Prostate gland (tissue), 2 donors: Measurements from ENCODE around the gene PRMT7. TPM values are rescaled to one million over a fixed set of nuclear protein-coding genes. Genes with fewer than 3 reads are reported as not detected.

Experiments
- DNase-seq: peaks from one replicate; pipeline ENCODE4 v3.0.0-alpha.2; 2019; ENCODE audit warnings: low spot score
- H3K27ac ChIP-seq, 2 donors: fragments of 200-600 bp; sonication (generic); 2 replicates each; pipeline ENCODE4 v1.5.1; 2017 to 2019
- H3K27me3 ChIP-seq: fragments of 200-600 bp; sonication (generic); replicated peaks from 2 replicates; pipeline ENCODE4 v1.5.1; 2019; ENCODE audit not compliant: insufficient read depth
- H3K36me3 ChIP-seq, 2 donors: fragments of 200-600 bp; sonication (generic); 1 replicate in 1 of 2; 2 replicates in 1 of 2; pipeline versions ENCODE4 v1.5.1 to v1.8.1; 2017 to 2019
- H3K4me1 ChIP-seq: fragments of 200-600 bp; sonication (generic); replicated peaks from 2 replicates; pipeline ENCODE4 v1.5.1; 2019
- H3K4me3 ChIP-seq, 2 donors: fragments of 200-600 bp; sonication (generic); 2 replicates each; pipeline ENCODE4 v1.5.1; 2017 to 2019
- H3K9me3 ChIP-seq: fragments of 200-600 bp; sonication (generic); 2 replicates; pipeline ENCODE4 v1.5.1; 2017
- CTCF ChIP-seq, 4 experiments: fragments of 200-600 bp in 2 of 4; fragments of 450-650 bp in 2 of 4; sonication (generic) in 2 of 4; IDR thresholded peaks; 1 replicate in 3 of 4; 2 replicates in 1 of 4; pipeline ENCODE4 v1.5.1; 2016 to 2019; ENCODE audit warnings: antibody characterized with exemption in 4 of 4, mild to moderate bottlenecking in 2 of 4, moderate library complexity in 2 of 4
- POLR2A ChIP-seq: fragments of 450-650 bp; IDR thresholded peaks from one replicate; pipeline ENCODE4 v1.6.1; 2016; ENCODE audit warnings: antibody characterized with exemption, mild to moderate bottlenecking
- POLR2AphosphoS5 ChIP-seq: sonication (generic); formaldehyde crosslinking; IDR thresholded peaks from one replicate; pipeline ENCODE4 v1.6.1; 2017; ENCODE audit warnings: antibody characterized with exemption
- WGBS: methylation state at CpG from one replicate; pipeline ENCODE4 v1.1.5; 2018; 5-methylcytosine and 5-hydroxymethylcytosine counted together
- intact Hi-C: fragments of 100-400 bp; cut with DNase I; formaldehyde crosslinking; loops from one replicate; pipeline ENCODE4 v1.14.2; 2022
- total RNA-seq, 2 donors: library from RNA; depleted of rRNA; stranded (reverse); fragments of >200 nt; gene quantifications; one replicate each; pipeline ENCODE4 v1.1.0, GENCODE V29; 2016

Gene PRMT7
- total RNA-seq, 2 donors from 2014 or later = 45.2 to 77.9 TPM

DNA sequence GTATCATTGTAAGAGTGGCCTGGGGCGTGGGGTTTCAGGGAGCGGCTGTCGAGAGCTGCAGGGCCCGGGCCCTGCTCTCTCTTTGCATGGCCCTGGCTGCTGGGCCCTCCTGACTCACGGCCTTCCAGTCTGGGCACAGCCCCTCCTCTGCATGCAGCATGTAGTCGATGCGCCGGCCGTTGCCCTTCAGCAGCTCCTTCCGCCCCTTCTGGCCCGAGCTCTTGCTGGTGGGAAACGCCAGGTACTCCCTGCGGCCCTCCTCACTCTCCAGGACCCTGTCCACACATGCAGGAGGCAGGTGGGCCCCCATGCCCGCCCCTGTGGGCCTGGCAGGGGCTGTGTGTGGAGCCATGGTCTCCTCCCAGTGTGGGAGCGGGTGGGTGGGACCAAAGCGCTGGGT lies 50.7 kb downstream of the PRMT7 start:
- Histone ChIP-seq H3K4me1 (peaks cover 3% of the 10 kb centered on the region), H3K27ac (no peak overlapping the region), H3K36me3 (peaks cover 0 to 9% of the 10 kb centered on the region in 2 donors), H3K27me3 (no peaks in the 10 kb centered on the region), H3K9me3 (no peaks in the 10 kb centered on the region), H3K4me3 (no peak overlapping the region)
- DNase-seq = no peak
- WGBS = 38% methylated on average over 16 of the region's 16 CpGs
- TF ChIP-seq POLR2A (no peak), POLR2AphosphoS5 (no peak), CTCF (IDR thresholded peaks at IDR 0.05) (no peak)
- intact Hi-C loops = no loop called here

DNA sequence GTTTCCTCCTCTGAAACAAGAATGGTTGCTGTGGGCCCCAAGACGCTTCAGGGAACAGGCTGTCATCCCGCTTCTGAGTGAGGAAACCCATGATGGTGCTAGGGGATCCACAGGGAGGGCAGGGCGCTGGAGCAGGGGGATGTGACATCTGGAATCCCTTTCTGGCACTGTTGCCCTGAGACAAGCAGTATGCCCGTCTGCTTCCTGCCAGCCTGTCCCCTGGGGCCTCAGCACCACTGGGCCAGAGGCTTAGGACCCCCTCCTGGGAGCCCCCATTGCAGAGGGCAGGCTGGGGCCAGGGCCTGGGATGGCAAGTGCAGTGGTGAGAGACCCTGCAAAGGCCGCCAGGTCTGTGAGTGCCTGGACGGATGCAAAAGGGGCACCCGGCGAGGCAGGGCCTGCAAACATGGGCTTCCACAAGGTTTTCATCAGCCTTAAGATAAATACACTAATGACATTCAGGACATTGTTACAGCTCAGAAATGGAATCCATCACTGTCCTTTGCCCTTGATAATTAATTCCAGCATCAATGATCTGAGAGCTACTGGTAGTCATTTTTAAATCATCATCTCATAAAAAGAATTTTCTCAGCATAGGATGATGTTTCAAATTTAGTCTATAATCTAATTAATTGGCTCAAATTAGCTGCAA lies 51.6 kb downstream of the PRMT7 start:
- Histone ChIP-seq H3K9me3 (no peaks in the 10 kb centered on the region), H3K4me1 (peaks cover 3% of the 10 kb centered on the region), H3K27ac (no peak overlapping the region), H3K4me3 (no peak overlapping the region), H3K36me3 (peaks cover 0 to under 1% of the 10 kb centered on the region in 2 donors), H3K27me3 (no peaks in the 10 kb centered on the region)
- intact Hi-C loops = no loop called here
- WGBS = 75% methylated on average over 8 of the region's 8 CpGs
- TF ChIP-seq POLR2AphosphoS5 (no peak), CTCF (IDR thresholded peaks at IDR 0.05) (no peak), POLR2A (no peak)
- DNase-seq = no peak

- no peaks in the 10 kb centered on the region for H3K36me3 ChIP-seq
- TF ChIP-seq POLR2AphosphoS5 (no peak), POLR2A (no peak), CTCF (IDR thresholded peaks at IDR 0.05) (no peak)
- H3K27me3 ChIP-seq = no peaks in the 10 kb centered on the region
- no peaks in the 10 kb centered on the region for H3K9me3 ChIP-seq
- WGBS = 74% methylated on average over 16 of the region's 18 CpGs
- H3K4me1 ChIP-seq = peaks cover 3% of the 10 kb centered on the region
- no peak overlapping the region for H3K4me3 ChIP-seq
- no peak overlapping the region for H3K27ac ChIP-seq
- DNase-seq = no peak
- intact Hi-C loops = no loop called here
These were observed 52.3 kb downstream of the PRMT7 start for GRCh38 chr16:68362947-68363657.

DNA sequence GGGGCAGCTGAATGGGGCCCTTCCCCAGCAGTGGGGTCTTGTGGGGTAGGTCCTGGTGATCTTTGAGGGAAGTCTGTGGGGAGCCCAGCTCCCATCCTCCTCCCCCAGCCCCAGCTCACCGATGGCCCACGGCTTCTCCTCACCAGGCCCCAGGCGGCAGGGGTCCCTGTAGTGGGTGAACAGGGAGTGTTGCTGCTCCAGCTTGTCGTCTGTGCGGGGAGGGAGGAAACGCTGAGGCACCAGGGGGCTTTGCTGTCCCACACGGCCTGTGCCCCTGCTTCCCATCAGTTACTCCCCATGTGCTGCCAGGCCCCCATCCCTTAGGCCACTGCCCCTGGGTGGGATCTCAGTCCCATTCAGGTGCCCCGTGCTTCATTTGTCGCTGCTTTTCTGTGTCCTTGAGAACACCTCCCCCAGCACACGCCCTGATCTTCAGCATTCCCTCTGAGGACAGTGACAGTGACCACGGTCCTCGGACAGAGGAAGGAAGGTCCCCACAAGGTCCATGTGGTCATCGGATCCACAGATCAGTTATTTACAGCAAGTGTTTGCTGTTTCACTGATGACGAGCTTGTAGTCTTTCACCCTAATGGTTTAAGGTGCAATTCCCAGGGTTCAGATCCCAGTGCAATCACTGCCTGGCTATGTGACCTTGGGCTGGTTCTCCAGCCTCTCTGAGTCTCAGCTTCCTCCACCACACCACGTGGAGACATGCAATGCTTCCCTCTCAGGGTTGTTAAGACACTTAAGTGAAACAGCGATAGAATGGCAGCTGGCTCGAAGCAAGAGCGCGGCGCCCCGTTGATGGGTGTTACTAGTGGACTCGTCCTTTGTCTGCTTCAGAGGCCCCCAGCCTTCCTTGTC lies 53.1 kb downstream of the PRMT7 start:
- no peak for DNase-seq
- Histone ChIP-seq H3K27ac (no peak overlapping the region), H3K4me1 (peaks cover 3% of the 10 kb centered on the region), H3K36me3 (no peaks in the 10 kb centered on the region), H3K9me3 (no peaks in the 10 kb centered on the region), H3K4me3 (no peak overlapping the region), H3K27me3 (no peaks in the 10 kb centered on the region)
- TF ChIP-seq POLR2A (no peak), POLR2AphosphoS5 (no peak), CTCF (IDR thresholded peaks at IDR 0.05) (no peak)
- 69% methylated on average over 22 of the region's 22 CpGs for WGBS
- intact Hi-C loops = no loop called here
